Neuronal stem cell (in vitro differentiated cells): ENCODE results near the gene NTF3.
A peak's percentile ranks its signal among the peaks of the same experiment; 100 is the strongest.

Source experiments
- DNase-seq: peaks from one replicate; pipeline ENCODE4 v3.0.0-alpha.2; 2013; ENCODE audit warnings: low spot score
- H2AFZ ChIP-seq: one replicate; pipeline ENCODE4 v1.6.1; 2013; ENCODE audit warnings: mild to moderate bottlenecking, low read length, inconsistent platforms
- H2AK5ac ChIP-seq: 2 replicates; pipeline ENCODE4 v1.6.1; 2013; ENCODE audit warnings: low read depth, mild to moderate bottlenecking, inconsistent platforms, low read length, moderate library complexity, mixed read lengths
- H2BK120ac ChIP-seq: 2 replicates; pipeline ENCODE4 v1.6.1; 2013; ENCODE audit warnings: low read depth, mild to moderate bottlenecking, inconsistent platforms, low read length, moderate library complexity, mixed read lengths
- H2BK12ac ChIP-seq: one replicate; pipeline ENCODE4 v1.6.1; 2013; ENCODE audit warnings: low read length, inconsistent platforms
- H2BK15ac ChIP-seq: 2 replicates; pipeline ENCODE4 v1.6.1; 2013; ENCODE audit warnings: mild to moderate bottlenecking, low read length, inconsistent platforms, mixed read lengths
- H2BK5ac ChIP-seq: one replicate; pipeline ENCODE4 v1.6.1; 2013; ENCODE audit warnings: inconsistent platforms, mild to moderate bottlenecking, low read length, moderate library complexity
- H3K14ac ChIP-seq: one replicate; pipeline ENCODE4 v1.6.1; 2013; ENCODE audit warnings: low read length, inconsistent platforms
- H3K18ac ChIP-seq: 2 replicates; pipeline ENCODE4 v1.6.1; 2013; ENCODE audit warnings: low read length, inconsistent platforms
- H3K23ac ChIP-seq: 2 replicates; pipeline ENCODE4 v1.6.1; 2013; ENCODE audit warnings: low read depth, mild to moderate bottlenecking, mixed read lengths, low read length, inconsistent platforms; ENCODE audit not compliant: poor library complexity
- H3K27ac ChIP-seq: replicated peaks from 3 replicates; pipeline ENCODE4 v1.5.1; 2013; ENCODE audit warnings: low read length, inconsistent platforms
- H3K27me3 ChIP-seq, 3 experiments: 2 replicates each; pipeline ENCODE4 v1.6.1; 2013; ENCODE audit warnings: low read length in 3 of 3, mild to moderate bottlenecking in 2 of 3, inconsistent platforms in 1 of 3, low read depth in 1 of 3, mixed read lengths in 1 of 3, moderate library complexity in 1 of 3; ENCODE audit not compliant: control insufficient read depth in 3 of 3, insufficient read depth in 3 of 3
- H3K36me3 ChIP-seq, 2 donors: replicated peaks in 1 of 2; 2 replicates each; pipeline ENCODE4 v1.6.1; 2013; ENCODE audit warnings: low read length in 2 of 2; ENCODE audit not compliant: control insufficient read depth in 2 of 2, insufficient read depth in 2 of 2
- H3K4ac ChIP-seq: 2 replicates; pipeline ENCODE4 v1.6.1; 2013; ENCODE audit warnings: inconsistent platforms, mild to moderate bottlenecking, low read length, moderate library complexity
- H3K4me1 ChIP-seq, 2 donors: 1 replicate in 1 of 2; 2 replicates in 1 of 2; pipeline ENCODE4 v1.6.1; 2013; ENCODE audit warnings: low read length in 2 of 2, low read depth in 1 of 2; ENCODE audit not compliant: control insufficient read depth in 2 of 2, insufficient read depth in 1 of 2
- H3K4me2 ChIP-seq: one replicate; pipeline ENCODE4 v1.6.1; 2013; ENCODE audit warnings: mild to moderate bottlenecking, low read length, inconsistent platforms; ENCODE audit not compliant: insufficient read depth, poor library complexity, severe bottlenecking
- H3K4me3 ChIP-seq, 2 donors: 2 replicates each; pipeline ENCODE4 v1.5.1; 2013; ENCODE audit warnings: low read length in 2 of 2, mild to moderate bottlenecking in 2 of 2, inconsistent platforms in 1 of 2, moderate library complexity in 1 of 2
- H3K79me1 ChIP-seq: one replicate; pipeline ENCODE4 v1.6.1; 2013; ENCODE audit warnings: low read depth, mild to moderate bottlenecking, inconsistent platforms, low read length, moderate library complexity
- H3K9ac ChIP-seq: one replicate; pipeline ENCODE4 v1.6.1; 2013; ENCODE audit warnings: mild to moderate bottlenecking, low read depth, low read length, inconsistent platforms; ENCODE audit not compliant: poor library complexity
- H3K9me3 ChIP-seq, 2 donors: replicated peaks in 1 of 2; 2 replicates each; pipeline versions ENCODE3 to v1.6.1; 2013; ENCODE audit warnings: low read length in 2 of 2, mild to moderate bottlenecking in 2 of 2, inconsistent platforms in 1 of 2, low read depth in 1 of 2, mixed read lengths in 1 of 2, moderate library complexity in 1 of 2; ENCODE audit not compliant: control insufficient read depth in 2 of 2, insufficient read depth in 1 of 2
- H4K8ac ChIP-seq: one replicate; pipeline ENCODE4 v1.6.1; 2013; ENCODE audit warnings: low read depth, mild to moderate bottlenecking, inconsistent platforms, low read length, moderate library complexity
- H4K91ac ChIP-seq: one replicate; pipeline ENCODE4 v1.6.1; 2013; ENCODE audit warnings: low read length, low read depth, mild to moderate bottlenecking, inconsistent platforms; ENCODE audit not compliant: poor library complexity
- WGBS, 2 donors: extraction: QIAGEN DNeasy Blood & Tissue Kit; methylation state at CpG; one replicate each; pipeline ENCODE4 v1.1.7; 2013; ENCODE audit warnings: missing lambda C conversion rate in 2 of 2, mixed read lengths in 1 of 2; ENCODE audit not compliant: insufficient read length in 2 of 2, insufficient replicate concordance in 1 of 2; ENCODE audit errors: extremely low coverage in 2 of 2; 5-methylcytosine and 5-hydroxymethylcytosine counted together

Gene NTF3

GRCh38 chr12:5516371-5517241 is 84.7 kb downstream of the NTF3 start:
- Histone ChIP-seq H2BK120ac (no peak overlapping the region), H3K4me3 (no peak overlapping the region), H3K18ac (peak overlapping the region; percentile 13), H3K27me3 (peaks cover 0 to 3% (median 0%) of the 10 kb centered on the region in 3 experiments), H3K4me2 (no peak overlapping the region), H4K91ac (no peak overlapping the region), H2BK15ac (no peak overlapping the region), H3K4me1 (peaks cover 2 to 13% of the 10 kb centered on the region in 2 donors), H2AK5ac (no peak overlapping the region), H3K9me3 (no peaks in the 10 kb centered on the region), H3K79me1 (no peaks in the 10 kb centered on the region), H3K14ac (no peak overlapping the region), H2BK5ac (no peak overlapping the region), H2AFZ (no peak overlapping the region), H2BK12ac (no peak overlapping the region), H3K36me3 (no peaks in the 10 kb centered on the region), H3K27ac (no peak overlapping the region), H4K8ac (no peak overlapping the region), H3K4ac (no peak overlapping the region), H3K23ac (no peak overlapping the region), H3K9ac (no peak overlapping the region)
- WGBS, 2 donors, result no CpG with 5 or more reads among the region's 8 CpGs
- DNase-seq, result no peak

GRCh38 chr12:5518584-5519365 is 86.9 kb downstream of the NTF3 start:
- Histone ChIP-seq H3K4me3 (no peak overlapping the region), H3K14ac (no peak overlapping the region), H3K4me2 (no peak overlapping the region), H2AFZ (no peak overlapping the region), H4K8ac (no peak overlapping the region), H2BK12ac (no peak overlapping the region), H3K79me1 (no peaks in the 10 kb centered on the region), H3K36me3 (no peaks in the 10 kb centered on the region), H2BK15ac (no peak overlapping the region), H3K9ac (no peak overlapping the region), H2BK120ac (no peak overlapping the region), H3K4me1 (peaks cover 2 to 8% of the 10 kb centered on the region in 2 donors), H3K4ac (no peak overlapping the region), H2AK5ac (no peak overlapping the region), H3K9me3 (no peaks in the 10 kb centered on the region), H3K18ac (no peak overlapping the region), H2BK5ac (no peak overlapping the region), H3K27me3 (no peaks in the 10 kb centered on the region), H4K91ac (no peak overlapping the region), H3K27ac (no peak overlapping the region), H3K23ac (no peak overlapping the region)
- WGBS, 2 donors, result no CpG with 5 or more reads among the region's 8 CpGs
- DNase-seq, result no peak

- Histone ChIP-seq H2BK15ac (no peak overlapping the region), H3K4me3 (no peak overlapping the region), H3K23ac (no peak overlapping the region), H2BK5ac (no peak overlapping the region), H2AFZ (no peak overlapping the region), H3K14ac (no peak overlapping the region), H2BK12ac (no peak overlapping the region), H3K27me3 (no peaks in the 10 kb centered on the region), H3K4me2 (no peak overlapping the region), H3K79me1 (no peaks in the 10 kb centered on the region), H3K36me3 (no peaks in the 10 kb centered on the region), H3K4me1 (peaks cover 2 to 8% of the 10 kb centered on the region in 2 donors), H4K8ac (no peak overlapping the region), H3K9me3 (no peaks in the 10 kb centered on the region), H4K91ac (no peak overlapping the region), H3K4ac (no peak overlapping the region), H3K9ac (no peak overlapping the region), H2AK5ac (no peak overlapping the region), H3K18ac (no peak overlapping the region), H2BK120ac (no peak overlapping the region), H3K27ac (no peak overlapping the region)
- no peak for DNase-seq
- WGBS, 2 donors, result no CpG with 5 or more reads among the region's 4 CpGs
These were observed 88.1 kb downstream of the NTF3 start for GRCh38 chr12:5520037-5520436.

GRCh38 chr12:5520831-5521230 is 88.9 kb downstream of the NTF3 start:
- no peak overlapping the region for H2AK5ac ChIP-seq
- H2AFZ ChIP-seq, result no peak overlapping the region
- H3K14ac ChIP-seq, result no peak overlapping the region
- no peaks in the 10 kb centered on the region for H3K79me1 ChIP-seq
- no peak overlapping the region for H3K9ac ChIP-seq
- H3K18ac ChIP-seq, result no peak overlapping the region
- H3K23ac ChIP-seq, result no peak overlapping the region
- H3K4ac ChIP-seq, result no peak overlapping the region
- H4K91ac ChIP-seq, result no peak overlapping the region
- no peak overlapping the region for H2BK120ac ChIP-seq
- no peaks in the 10 kb centered on the region for H3K36me3 ChIP-seq
- DNase-seq, result no peak
- no peak overlapping the region for H2BK12ac ChIP-seq
- peaks cover 2 to 8% of the 10 kb centered on the region in 2 donors for H3K4me1 ChIP-seq
- H3K27ac ChIP-seq, result no peak overlapping the region
- H2BK5ac ChIP-seq, result no peak overlapping the region
- H2BK15ac ChIP-seq, result no peak overlapping the region
- no CpG with 5 or more reads among the region's 5 CpGs for WGBS, 2 donors
- no peak overlapping the region for H3K4me2 ChIP-seq
- no peaks in the 10 kb centered on the region for H3K9me3 ChIP-seq
- no peak overlapping the region for H4K8ac ChIP-seq
- no peak overlapping the region for H3K4me3 ChIP-seq
- H3K27me3 ChIP-seq, result no peaks in the 10 kb centered on the region
